GM13977 (cell line): ENCODE data around the gene TMEM43.

Experiments
- DNase-seq: peaks from one replicate; pipeline ENCODE4 v3.0.0; 2012; ENCODE audit warnings: low spot score
- in situ Hi-C: fragments of 300-500 bp; cut with MboI; formaldehyde crosslinking; loops from one replicate; pipeline ENCODE4 v1.12.0; 2022; ENCODE audit warnings: low sequenced_read_pairs, low pct_unique_long_range_greater_than_20kb, mixed read lengths, inconsistent platforms; ENCODE audit not compliant: unreplicated experiment
- TF ChIP-seq, protein P1 (sequence below): IDR thresholded peaks from 2 replicates; pipeline ENCODE4 v1.5.1; 2012; ENCODE audit warnings: mild to moderate bottlenecking, control low read depth; ENCODE audit not compliant: insufficient read depth; ENCODE audit errors: extremely low read depth, missing control alignments

TMEM43 gene

DNA sequence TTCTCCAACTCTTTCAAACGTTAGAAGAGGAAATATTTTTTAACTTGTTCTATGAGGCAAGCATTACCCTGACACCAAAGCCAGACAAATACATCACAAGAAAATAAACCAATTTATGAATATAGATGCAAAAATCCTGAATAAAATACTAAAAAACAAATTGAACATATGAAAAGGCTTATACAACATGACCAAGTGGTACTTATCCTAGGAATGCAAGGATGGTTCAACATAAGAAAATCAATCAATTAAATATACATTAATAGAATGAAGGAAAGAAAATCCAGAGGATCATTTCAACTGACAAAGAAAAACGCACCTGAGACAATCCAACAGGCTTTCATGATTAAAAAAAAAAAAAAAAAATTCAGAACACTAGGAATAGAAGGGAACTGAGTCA is 36.4 kb downstream of the TMEM43 start:
- DNase-seq: no peak
- TF ChIP-seq, protein P1, sequence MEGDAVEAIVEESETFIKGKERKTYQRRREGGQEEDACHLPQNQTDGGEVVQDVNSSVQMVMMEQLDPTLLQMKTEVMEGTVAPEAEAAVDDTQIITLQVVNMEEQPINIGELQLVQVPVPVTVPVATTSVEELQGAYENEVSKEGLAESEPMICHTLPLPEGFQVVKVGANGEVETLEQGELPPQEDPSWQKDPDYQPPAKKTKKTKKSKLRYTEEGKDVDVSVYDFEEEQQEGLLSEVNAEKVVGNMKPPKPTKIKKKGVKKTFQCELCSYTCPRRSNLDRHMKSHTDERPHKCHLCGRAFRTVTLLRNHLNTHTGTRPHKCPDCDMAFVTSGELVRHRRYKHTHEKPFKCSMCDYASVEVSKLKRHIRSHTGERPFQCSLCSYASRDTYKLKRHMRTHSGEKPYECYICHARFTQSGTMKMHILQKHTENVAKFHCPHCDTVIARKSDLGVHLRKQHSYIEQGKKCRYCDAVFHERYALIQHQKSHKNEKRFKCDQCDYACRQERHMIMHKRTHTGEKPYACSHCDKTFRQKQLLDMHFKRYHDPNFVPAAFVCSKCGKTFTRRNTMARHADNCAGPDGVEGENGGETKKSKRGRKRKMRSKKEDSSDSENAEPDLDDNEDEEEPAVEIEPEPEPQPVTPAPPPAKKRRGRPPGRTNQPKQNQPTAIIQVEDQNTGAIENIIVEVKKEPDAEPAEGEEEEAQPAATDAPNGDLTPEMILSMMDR: no peak
- in situ Hi-C loops: no loop called here

DNA sequence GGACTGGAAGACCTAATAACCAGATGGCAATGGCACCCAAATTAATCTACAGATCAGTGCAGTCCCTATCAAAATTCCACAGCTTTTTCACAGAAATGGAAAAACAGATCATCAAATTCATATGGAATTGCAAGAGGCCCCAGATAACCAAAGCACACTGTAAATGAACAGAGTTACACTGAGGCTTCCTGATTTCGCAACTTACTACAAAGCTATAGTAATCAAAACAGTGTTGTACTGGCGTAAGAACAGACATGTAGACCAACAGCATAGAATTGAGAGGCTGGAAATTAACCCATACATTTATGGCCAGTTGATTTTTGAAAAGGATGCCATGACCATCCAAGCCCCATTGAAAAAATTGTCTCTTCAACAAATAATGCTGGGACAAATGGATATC is 37.3 kb downstream of the TMEM43 start:
- in situ Hi-C loops: no loop called here
- no peak for DNase-seq
- TF ChIP-seq, protein P1: no peak

DNA sequence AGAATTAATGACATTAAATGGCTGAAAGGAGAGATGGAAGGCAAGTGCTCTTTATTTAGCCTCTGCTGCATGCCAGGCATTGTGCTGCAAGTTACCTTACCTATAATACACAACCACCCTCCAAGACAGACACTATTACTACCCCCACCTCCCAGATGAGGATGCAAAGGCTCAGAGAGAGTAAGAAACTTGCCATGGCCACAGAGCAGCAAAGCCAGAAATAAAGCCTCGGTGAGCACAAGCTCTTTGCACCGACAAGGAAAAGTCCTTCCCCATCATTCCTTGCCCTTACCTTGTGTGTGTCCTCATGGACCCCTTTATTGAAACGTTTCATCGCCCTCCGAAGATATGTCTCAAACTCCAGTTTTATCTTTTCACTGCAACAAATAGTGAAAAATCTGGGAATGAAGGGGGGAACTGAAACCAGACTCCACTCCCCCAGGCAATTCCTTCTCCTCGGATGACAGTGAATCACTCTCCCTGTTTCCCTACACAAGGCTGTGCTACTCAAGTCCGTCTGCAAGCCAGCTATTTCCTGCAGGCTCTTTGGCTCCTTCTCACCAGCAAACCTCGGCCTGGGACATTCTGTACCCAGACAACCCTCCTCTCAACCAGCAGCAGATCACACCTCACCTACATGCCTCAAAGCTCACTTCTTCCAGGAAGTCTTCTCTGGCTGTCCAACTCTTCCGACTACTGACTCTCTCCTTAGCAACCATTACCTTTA is 42.2 kb downstream of the TMEM43 start:
- in situ Hi-C loops: no loop called here
- TF ChIP-seq, protein P1: no peak
- no peak for DNase-seq

DNA sequence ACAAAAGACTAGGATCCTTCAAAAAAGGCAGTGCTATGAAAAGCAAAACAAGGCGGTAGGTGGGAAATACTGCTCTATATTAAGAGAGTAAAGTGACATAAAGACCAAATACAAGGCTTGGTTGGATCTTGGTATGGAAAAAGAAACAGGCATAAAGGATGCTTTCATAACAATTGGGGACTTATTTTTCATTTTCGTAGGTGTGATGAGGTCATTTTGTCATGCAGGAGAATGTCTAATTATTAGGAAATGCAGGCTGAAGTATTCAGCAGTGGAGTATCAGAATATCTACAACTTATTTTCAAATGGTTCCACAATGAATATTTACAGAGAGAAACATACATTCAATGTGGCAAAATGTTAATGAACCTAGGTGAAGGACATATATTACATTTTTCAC is 44.6 kb downstream of the TMEM43 start:
- TF ChIP-seq, protein P1: no peak
- DNase-seq: no peak
- in situ Hi-C loops: no loop called here

DNA sequence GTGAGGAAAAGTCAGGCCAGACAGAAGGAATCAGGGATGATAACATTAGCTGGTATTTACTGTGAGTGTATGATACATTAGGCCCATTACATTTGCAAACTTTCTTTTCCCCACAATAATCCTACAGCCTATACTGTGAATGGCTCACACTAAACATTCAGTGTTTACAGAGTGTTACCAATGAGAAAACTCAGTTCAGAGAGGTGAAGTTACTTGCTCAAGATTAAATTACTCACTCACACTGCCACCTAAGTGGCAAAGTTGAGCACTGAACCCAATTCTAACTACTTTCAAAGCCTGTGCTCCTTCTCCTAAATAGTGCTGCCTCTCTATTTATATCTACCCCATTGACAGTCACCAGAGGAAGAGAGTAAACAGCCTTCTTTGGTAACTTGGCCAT is 45.0 kb downstream of the TMEM43 start:
- no peak for DNase-seq
- in situ Hi-C loops: no loop called here
- TF ChIP-seq, protein P1: no peak

DNA sequence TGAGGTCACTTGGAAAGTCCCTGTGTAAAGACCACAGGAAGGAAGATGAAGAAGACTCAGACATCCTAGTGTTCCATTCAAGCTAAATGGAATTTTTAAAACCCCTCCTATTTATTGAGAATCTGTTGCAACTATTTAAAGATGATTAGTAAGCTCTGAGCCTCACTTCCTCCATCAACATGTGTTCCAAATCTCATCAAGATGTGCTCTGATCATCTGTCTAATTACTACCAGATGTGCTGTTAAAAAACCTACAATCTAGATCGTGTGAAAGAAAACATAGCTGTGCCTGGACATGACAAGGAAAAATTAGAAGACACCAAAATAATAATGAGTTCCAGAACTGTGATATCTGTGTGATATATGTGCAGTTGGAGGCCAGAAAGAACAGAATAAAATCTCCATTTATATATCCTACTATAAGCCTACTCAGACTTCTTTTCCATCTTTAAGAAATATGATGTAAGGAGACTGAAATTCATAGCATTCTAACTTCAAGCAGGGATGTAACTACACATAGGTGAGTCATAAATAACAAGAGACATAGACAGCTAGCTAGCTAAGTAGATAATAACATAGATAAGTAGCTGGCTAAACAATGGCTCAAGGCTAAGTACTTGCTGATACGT is 45.8 kb downstream of the TMEM43 start:
- in situ Hi-C loops: no loop called here
- TF ChIP-seq, protein P1: no peak
- no peak for DNase-seq
